SK-N-SH (cell line): ENCODE measurements around the gene ATP8A2. TPM values are rescaled to one million over a fixed set of nuclear protein-coding genes. Genes with fewer than 3 reads are reported as not detected.
A peak's percentile ranks its signal among the peaks of the same experiment; 100 is the strongest.

Experiments
- CTCF ChIA-PET: fragments of 300-600, 350-600 bp; formaldehyde crosslinking; extraction: SDS; loops from one replicate; lab custom pipeline; 2021; lab: Yijun Ruan, JAX
- POLR2A ChIA-PET: fragments of 350-600 bp; sonication (Branson Sonifier 250); formaldehyde crosslinking; extraction: SDS; loops from one replicate; lab custom pipeline; 2020; ENCODE audit warnings: antibody characterized with exemption, inconsistent platforms; lab: Yijun Ruan, JAX
- DNase-seq: peaks from one replicate; pipeline ENCODE4 v3.0.0; 2012
- H2AFZ ChIP-seq: fragments of 200-600 bp; sonication (generic); 2 replicates; pipeline ENCODE4 v1.8.1; 2016; ENCODE audit warnings: antibody characterized with exemption, mild to moderate bottlenecking, low read depth
- H3F3A ChIP-seq: fragments of 200-600 bp; sonication (generic); replicated peaks from 2 replicates; pipeline ENCODE3; 2016; ENCODE audit warnings: antibody characterized with exemption, mild to moderate bottlenecking; ENCODE audit not compliant: insufficient read depth
- H3K27ac ChIP-seq, 2 experiments: fragments of 200-500 bp in 1 of 2; fragments of 200-600 bp in 1 of 2; sonication (Bioruptor generic) in 1 of 2; sonication (generic), shearing (Covaris generic) in 1 of 2; 2 replicates each; pipeline versions ENCODE4 v1.5.1 to v1.6.1; 2014 to 2016; ENCODE audit warnings: low read depth in 2 of 2, inconsistent platforms in 1 of 2, low read length in 1 of 2, mild to moderate bottlenecking in 1 of 2, mixed read lengths in 1 of 2
- H3K27me3 ChIP-seq: fragments of 200-600 bp; sonication (generic), shearing (Covaris generic); 2 replicates; pipeline ENCODE4 v1.6.1; 2016; ENCODE audit warnings: mixed run types; ENCODE audit not compliant: insufficient read depth
- H3K36me3 ChIP-seq, 2 experiments: fragments of 200-500 bp in 1 of 2; fragments of 200-600 bp in 1 of 2; sonication (Bioruptor generic) in 1 of 2; sonication (generic) in 1 of 2; replicated peaks in 1 of 2; 2 replicates each; pipeline versions ENCODE3 to v1.5.1; 2014 to 2016; ENCODE audit warnings: low read length in 1 of 2, mild to moderate bottlenecking in 1 of 2; ENCODE audit not compliant: insufficient read depth in 2 of 2, control insufficient read depth in 1 of 2
- H3K4me1 ChIP-seq, 2 experiments: fragments of 200-500 bp in 1 of 2; fragments of 200-600 bp in 1 of 2; sonication (Bioruptor generic) in 1 of 2; sonication (generic), shearing (Covaris generic) in 1 of 2; 2 replicates each; pipeline versions ENCODE4 v1.5.1 to v1.6.1; 2014 to 2016; ENCODE audit warnings: low read depth in 1 of 2, low read length in 1 of 2, mixed run types in 1 of 2; ENCODE audit not compliant: insufficient read depth in 2 of 2, control insufficient read depth in 1 of 2
- H3K4me2 ChIP-seq: fragments of 200-600 bp; sonication (generic), shearing (Covaris generic); 2 replicates; pipeline ENCODE4 v1.6.1; 2017; ENCODE audit warnings: mixed run types
- H3K4me3 ChIP-seq, 2 experiments: fragments of 200-500 bp in 1 of 2; fragments of 200-600 bp in 1 of 2; sonication (Bioruptor generic) in 1 of 2; sonication (generic), shearing (Covaris generic) in 1 of 2; 2 replicates each; pipeline versions ENCODE4 v1.5.1 to v1.8.1; 2014 to 2016; ENCODE audit warnings: low read depth in 2 of 2, inconsistent platforms in 1 of 2, low read length in 1 of 2, mild to moderate bottlenecking in 1 of 2, mixed read lengths in 1 of 2, moderate library complexity in 1 of 2
- H3K79me2 ChIP-seq: fragments of 200-600 bp; sonication (generic); 2 replicates; pipeline ENCODE4 v1.8.1; 2017; ENCODE audit warnings: mild to moderate bottlenecking; ENCODE audit not compliant: insufficient read depth
- H3K9ac ChIP-seq: fragments of 200-600 bp; sonication (generic); 2 replicates; pipeline ENCODE4 v1.6.1; 2017; ENCODE audit warnings: mixed run types
- H3K9me2 ChIP-seq: fragments of 200-600 bp; sonication (generic); 2 replicates; pipeline ENCODE4 v1.6.1; 2017; ENCODE audit warnings: mixed run types
- H3K9me3 ChIP-seq: fragments of 200-600 bp; sonication (generic); 2 replicates; pipeline ENCODE4 v1.6.1; 2017; ENCODE audit warnings: mixed run types, mild to moderate bottlenecking, moderate library complexity
- H4K20me1 ChIP-seq: fragments of 200-600 bp; sonication (generic); 2 replicates; pipeline ENCODE4 v1.6.1; 2017; ENCODE audit warnings: mild to moderate bottlenecking, mixed run types; ENCODE audit not compliant: insufficient read depth
- EP300 ChIP-seq, 2 experiments: IDR thresholded peaks; 2 replicates each; pipeline versions ENCODE4 v1.4.0 to v1.6.1; 2012; ENCODE audit warnings: borderline replicate concordance in 1 of 2, low read depth in 1 of 2, low read length in 1 of 2
- FOXM1 ChIP-seq: IDR thresholded peaks from 2 replicates; pipeline ENCODE4 v1.4.0; 2012; ENCODE audit warnings: low read depth, mild to moderate bottlenecking
- NFIC ChIP-seq: IDR thresholded peaks from 2 replicates; pipeline ENCODE4 v1.4.0; 2012; ENCODE audit warnings: borderline replicate concordance
- NRF1 ChIP-seq: IDR thresholded peaks from 2 replicates; pipeline ENCODE4 v1.6.1; 2012; ENCODE audit warnings: low read depth, mild to moderate bottlenecking, low read length
- PBX3 ChIP-seq: IDR thresholded peaks from 2 replicates; pipeline ENCODE4; 2012
- RAD21 ChIP-seq: IDR thresholded peaks from 2 replicates; pipeline ENCODE4 v1.6.1; 2012; ENCODE audit warnings: mild to moderate bottlenecking, low read length
- SMC3 ChIP-seq: IDR thresholded peaks from 2 replicates; pipeline ENCODE4 v1.6.1; 2012; ENCODE audit warnings: low read depth, low read length, improper control_type of control experiment
- TAF1 ChIP-seq: IDR thresholded peaks from 2 replicates; pipeline ENCODE4 v1.6.1; 2012; ENCODE audit warnings: low read depth, mild to moderate bottlenecking, low read length, moderate library complexity, borderline replicate concordance
- TEAD4 ChIP-seq: IDR thresholded peaks from 2 replicates; pipeline ENCODE4 v1.4.0; 2012; ENCODE audit warnings: mild to moderate bottlenecking, borderline replicate concordance; ENCODE audit not compliant: insufficient read depth
- WGBS: methylation state at CpG from one replicate; pipeline ENCODE4 v1.1.6; 2017; ENCODE audit warnings: low lambda C conversion rate; 5-methylcytosine and 5-hydroxymethylcytosine counted together
- polyA plus RNA-seq, 3 experiments: library from polyadenylated mRNA; depleted of rRNA; stranded (reverse); fragments of >200 nt; gene quantifications; 2 replicates each; pipeline ENCODE4 v1.2.3, GENCODE V29; 2012
- TF ChIP-seq, protein P1 (sequence below): fragments of 150-350 bp; IDR thresholded peaks from 2 replicates; pipeline ENCODE4 v1.6.1; 2017; ENCODE audit warnings: antibody characterized with exemption, low read length, low read depth, borderline replicate concordance

Gene ATP8A2
- polyA plus RNA-seq, 1 of the 3 experiments (the other 2 are of a cell fraction) = 0.02 TPM

GRCh38 chr13:26051231-26051656 lies 679.5 kb downstream of the ATP8A2 start:
- H3K4me2 ChIP-seq = no peak overlapping the region
- H3K4me3 ChIP-seq = no peak overlapping the region; a peak in 1 of 4 replicates
- H4K20me1 ChIP-seq = no peaks in the 10 kb centered on the region
- ChIA-PET CTCF (interaction anchor here (1.2 to 1.8 kb wide), 5 partner anchors 11 to 477 kb away, joined by 3 to 4 read pairs (median 3); no protein-coding TSS in a partner anchor), POLR2A (no interaction called here)
- H3K9ac ChIP-seq = no peak overlapping the region
- no peaks in the 10 kb centered on the region for H3F3A ChIP-seq
- no peak overlapping the region for H3K27ac ChIP-seq
- no peak for TF ChIP-seq EP300 (IDR thresholded peaks at IDR 0.05; ENCODE audit: borderline replicate concordance in 1 of 2, low read depth in 1 of 2, low read length in 1 of 2)
- TF ChIP-seq TAF1 = no peak
- TF ChIP-seq SMC3 = no peak
- no peak for TF ChIP-seq PBX3
- TF ChIP-seq, protein P1, sequence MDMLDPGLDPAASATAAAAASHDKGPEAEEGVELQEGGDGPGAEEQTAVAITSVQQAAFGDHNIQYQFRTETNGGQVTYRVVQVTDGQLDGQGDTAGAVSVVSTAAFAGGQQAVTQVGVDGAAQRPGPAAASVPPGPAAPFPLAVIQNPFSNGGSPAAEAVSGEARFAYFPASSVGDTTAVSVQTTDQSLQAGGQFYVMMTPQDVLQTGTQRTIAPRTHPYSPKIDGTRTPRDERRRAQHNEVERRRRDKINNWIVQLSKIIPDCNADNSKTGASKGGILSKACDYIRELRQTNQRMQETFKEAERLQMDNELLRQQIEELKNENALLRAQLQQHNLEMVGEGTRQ = no peak
- no peak for TF ChIP-seq TEAD4
- TF ChIP-seq FOXM1 = no peak
- no peak for TF ChIP-seq NFIC
- no peak for TF ChIP-seq RAD21
- TF ChIP-seq, all 33 proteins: peak for 0
- Histone ChIP-seq H2AFZ (no peak overlapping the region), H3K4me1 (no peaks in the 10 kb centered on the region; a peak in 1 of 4 replicates), H3K36me3 (no peaks in the 10 kb centered on the region), H3K27me3 (peaks cover 45% of the 10 kb centered on the region), H3K9me2 (no peaks in the 10 kb centered on the region), H3K9me3 (no peaks in the 10 kb centered on the region), H3K79me2 (no peaks in the 10 kb centered on the region)
- DNase-seq = no peak
- WGBS = no CpG with 5 or more reads among the region's 45 CpGs

DNA sequence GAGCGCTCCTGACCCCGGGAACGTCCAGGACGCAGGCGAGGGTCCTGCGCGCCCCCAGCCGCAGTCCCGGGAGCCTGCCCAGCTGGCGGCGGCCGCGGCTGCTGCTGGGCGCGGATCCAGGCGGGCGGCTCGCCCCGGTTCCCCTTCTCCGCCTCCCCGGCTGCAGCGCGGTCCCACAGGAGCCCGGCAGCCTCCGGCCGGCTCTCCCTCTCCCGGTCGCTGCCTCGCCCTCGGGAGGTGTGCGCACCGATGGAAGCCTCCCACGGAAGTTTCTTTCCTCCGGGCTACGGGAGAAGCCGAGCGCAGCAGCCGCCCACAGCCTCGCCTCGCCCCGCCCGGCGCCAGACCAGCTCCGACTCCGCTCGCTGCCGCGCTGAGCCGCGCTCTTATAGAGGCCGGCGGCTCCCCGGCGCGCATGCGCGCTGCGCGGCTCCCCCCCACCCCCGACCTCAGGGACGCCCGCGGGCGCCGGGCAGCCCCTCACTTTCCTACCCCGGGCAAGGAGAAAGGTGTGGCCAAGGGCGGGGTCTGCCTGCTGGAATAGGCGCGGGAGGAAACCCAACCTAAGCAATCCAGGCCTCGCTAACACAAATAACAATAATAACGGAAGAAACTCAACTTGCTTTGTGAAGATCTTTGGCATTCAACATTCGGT lies 680.0 kb downstream of the ATP8A2 start, which contains the start of gene SHISA2:
Gene SHISA2, minus strand, starts transcription at position 360 of the 655 bp plus-strand sequence. CDS start 1,041 bp downstream, outside the sequence.
- 5% methylated on average over 33 of the region's 72 CpGs for WGBS
- Histone ChIP-seq H3K27me3 (peaks cover 45% of the 10 kb centered on the region), H3K36me3 (no peaks in the 10 kb centered on the region), H2AFZ (no peak within 1 kb of the TSS), H3K9me3 (no peaks in the 10 kb centered on the region), H4K20me1 (no peaks in the 10 kb centered on the region), H3K4me1 (no peaks in the 10 kb centered on the region; a peak in 1 of 4 replicates), H3K9me2 (no peaks in the 10 kb centered on the region), H3K27ac (no peak within 1 kb of the TSS), H3K9ac (no peak within 1 kb of the TSS), H3K4me2 (peak within 1 kb of the TSS; percentile 55), H3F3A (no peaks in the 10 kb centered on the region), H3K79me2 (no peaks in the 10 kb centered on the region), H3K4me3 (peak within 1 kb of the TSS; percentile 19 to 34; a peak in 3 of 4 replicates)
- DNase-seq = peak; percentile 87
- TF ChIP-seq NRF1 = peak; percentile 48; the same call in 1 of the 2 replicates
- no peak for TF ChIP-seq TEAD4
- ChIA-PET POLR2A (no interaction called here), CTCF (interaction anchor here (1.2 to 1.8 kb wide), 4 partner anchors 10 to 478 kb away, joined by 3 to 4 read pairs (median 3); no protein-coding TSS in a partner anchor)
